ENCODE data around the gene FAM13B. TPM values are rescaled to one million over a fixed set of nuclear protein-coding genes. Genes with fewer than 3 reads are reported as not detected.
"Not testable (repeated sequence)": the region's sequence is repeated elsewhere in the genome, so short reads cannot be mapped to it uniquely, and the experiment has no call there.

Gene FAM13B
- total and polyA plus RNA-seq, 2 of the 8 experiments (the other 6 are each of a cell fraction or from before 2014, with no cell fraction given), result 6.4 to 17.0 TPM

- not testable (repeated sequence) for H3K27me3 ChIP-seq (replicated peaks in 1 of 4; ENCODE audit: control insufficient read depth in 3 of 4, extremely low read depth in 1 of 4, insufficient read depth in 3 of 4, low read length in 3 of 4); H4K20me1 ChIP-seq (replicated peaks in 1 of 2; ENCODE audit: control insufficient read depth in 1 of 2, insufficient read depth in 2 of 2, low read length in 2 of 2); H3K79me2 ChIP-seq (ENCODE audit: control insufficient read depth in 1 of 2, insufficient read depth in 2 of 2, low read length in 2 of 2); H2BK5ac ChIP-seq (ENCODE audit: low read depth, low read length); FAIRE-seq; H3K18ac ChIP-seq (ENCODE audit: extremely low read depth, low read length); H3K23me2 ChIP-seq (ENCODE audit: low read depth, low read length); H3K27ac ChIP-seq (ENCODE audit: low read depth, low read length); H2AK5ac ChIP-seq (ENCODE audit: low read depth, low read length); H3K23ac ChIP-seq (ENCODE audit: insufficient read length); H2BK12ac ChIP-seq (ENCODE audit: low read depth, low read length); H3K4me3 ChIP-seq (ENCODE audit: extremely low read depth in 1 of 4, insufficient read depth in 2 of 4, low read depth in 3 of 4, low read length in 4 of 4); H3K9me3 ChIP-seq (ENCODE audit: insufficient read depth in 2 of 2, low read depth in 1 of 2, low read length in 1 of 2); H3K56ac ChIP-seq (replicated peaks; ENCODE audit: insufficient read length, low read depth, low read length); H3K4ac ChIP-seq (replicated peaks; ENCODE audit: insufficient read length, low read depth, low read length); H3K14ac ChIP-seq (ENCODE audit: insufficient read length); H4K91ac ChIP-seq (replicated peaks; ENCODE audit: insufficient read length, low read length); H2AFZ ChIP-seq (ENCODE audit: low read length); H3K9ac ChIP-seq (replicated peaks in 1 of 4; ENCODE audit: extremely low read depth in 1 of 4, low read depth in 3 of 4, low read length in 3 of 4); H2BK15ac ChIP-seq (ENCODE audit: low read length); H3K4me1 ChIP-seq (replicated peaks in 1 of 4; ENCODE audit: control insufficient read depth in 3 of 4, insufficient read depth in 4 of 4, low read length in 3 of 4); H4K8ac ChIP-seq (ENCODE audit: extremely low read depth, insufficient read depth, low read length); H4K5ac ChIP-seq (ENCODE audit: insufficient read length, low read depth, low read length); DNase-seq (ENCODE audit: low read depth in 1 of 2, low spot score in 2 of 2); H2BK20ac ChIP-seq (ENCODE audit: low read length); H3K4me2 ChIP-seq (ENCODE audit: insufficient read depth in 1 of 2, low read depth in 2 of 2, low read length in 2 of 2); H3K79me1 ChIP-seq (ENCODE audit: low read depth, low read length); H2BK120ac ChIP-seq (replicated peaks; ENCODE audit: low read depth, low read length)
- H3K36me3 ChIP-seq (ENCODE audit: control insufficient read depth in 2 of 4, insufficient read depth in 4 of 4, low read length in 3 of 4), result peaks cover 20 to 84% (median 63%) of the 10 kb centered on the region in 4 experiments
- ChIA-PET POLR2A (ENCODE audit: partially characterized antibody) (interaction anchor here (1.5 kb wide), 1 partner anchor 9 kb away, joined by 5 read pairs; no protein-coding TSS in a partner anchor), CTCF (ENCODE audit: partially characterized antibody) (interaction anchor here (0.6 kb wide), 1 partner anchor 744 kb away, joined by 5 read pairs; no protein-coding TSS in a partner anchor)
- 94% methylated on average over 4 of the region's 4 CpGs; no CpG with 5 or more reads in 1 of the 2 experiments for WGBS, 2 experiments (ENCODE audit: extremely low coverage in 1 of 2, insufficient coverage in 1 of 2, insufficient read length in 1 of 2, insufficient replicate concordance in 2 of 2, low coverage in 1 of 2, low lambda C conversion rate in 2 of 2, missing lambda C conversion rate in 1 of 2)
Observed at GRCh38 chr5:137944280-137944679, 88.6 kb downstream of the FAM13B start.

All from H1 (cell line).